ENCODE results near the gene KLF9. TPM values are rescaled to one million over a fixed set of nuclear protein-coding genes. Genes with fewer than 3 reads are reported as not detected.

KLF9 gene
- total and polyA plus RNA-seq, 2 donors (not counting 3 experiments of a cell fraction or from before 2014, with no cell fraction given) = 7.3 to 17.2 TPM

GRCh38 chr9:70387663-70388062 lies 26.8 kb downstream of the KLF9 start:
- no peaks in the 10 kb centered on the region for H4K20me1 ChIP-seq (replicated peaks; ENCODE audit: control insufficient read depth, extremely low read depth, insufficient read depth, low read length)

More at GRCh38 chr9:70387663-70388062, 26.8 kb downstream of the KLF9 start:
- intact Hi-C loops (cut with micrococcal nuclease) (no loop called here), dilution Hi-C loops (cut with MboI; ENCODE audit: extremely low pct_ligation_motif_present, low sequenced_read_pairs) (no loop called here)
- no peak overlapping the region for H3K4me2 ChIP-seq (ENCODE audit: insufficient read depth, low read length)
- no peak overlapping the region for H3K9ac ChIP-seq (replicated peaks; ENCODE audit: extremely low read depth, insufficient read depth, low read length)
- BruUV-seq (replicated peaks) = no TSS peak
- POLR2A ChIA-PET = no interaction called here
- peaks cover 44% of the 10 kb centered on the region for H3K79me2 ChIP-seq (ENCODE audit: control insufficient read depth, insufficient read depth, low read length)
- DNase-seq (ENCODE audit: low read depth, low spot score) (no peak), FAIRE-seq (no peak)
- no peak overlapping the region for H3K27ac ChIP-seq (ENCODE audit: insufficient read depth, low read depth, low read length)
- H3K27me3 ChIP-seq (ENCODE audit: control insufficient read depth in 2 of 2, insufficient read depth in 2 of 2, low read length in 2 of 2) = no peaks in the 10 kb centered on the region
- H2AFZ ChIP-seq (ENCODE audit: low read depth, low read length) = no peak overlapping the region
- CTCF ChIA-PET = interaction anchor here (4.3 kb wide), 1 partner anchor 97 kb away, joined by 26 read pairs; no protein-coding TSS in a partner anchor
- no peak overlapping the region for H3K4me3 ChIP-seq (replicated peaks in 1 of 3; ENCODE audit: insufficient read depth in 1 of 3, low read depth in 1 of 3, low read length in 3 of 3)
- no peaks in the 10 kb centered on the region for H3K9me3 ChIP-seq (replicated peaks; ENCODE audit: control insufficient read depth, insufficient read depth, low read length)
- H3K9me1 ChIP-seq (replicated peaks; ENCODE audit: control insufficient read depth, extremely low read depth, insufficient read depth, low read length) = no peaks in the 10 kb centered on the region
- H3K4me1 ChIP-seq (ENCODE audit: control insufficient read depth, extremely low read depth, insufficient read depth, low read length) = peaks cover 29% of the 10 kb centered on the region
- peaks cover 2 to 4% of the 10 kb centered on the region in 2 experiments for H3K36me3 ChIP-seq (ENCODE audit: control insufficient read depth in 2 of 2, extremely low read depth in 1 of 2, insufficient read depth in 2 of 2, low read length in 2 of 2)
- TF ChIP-seq GATA2 (IDR thresholded peaks at IDR 0.05; ENCODE audit: insufficient read depth, insufficient read length, low read depth, low read length) = no peak
- TF ChIP-seq, protein P1, sequence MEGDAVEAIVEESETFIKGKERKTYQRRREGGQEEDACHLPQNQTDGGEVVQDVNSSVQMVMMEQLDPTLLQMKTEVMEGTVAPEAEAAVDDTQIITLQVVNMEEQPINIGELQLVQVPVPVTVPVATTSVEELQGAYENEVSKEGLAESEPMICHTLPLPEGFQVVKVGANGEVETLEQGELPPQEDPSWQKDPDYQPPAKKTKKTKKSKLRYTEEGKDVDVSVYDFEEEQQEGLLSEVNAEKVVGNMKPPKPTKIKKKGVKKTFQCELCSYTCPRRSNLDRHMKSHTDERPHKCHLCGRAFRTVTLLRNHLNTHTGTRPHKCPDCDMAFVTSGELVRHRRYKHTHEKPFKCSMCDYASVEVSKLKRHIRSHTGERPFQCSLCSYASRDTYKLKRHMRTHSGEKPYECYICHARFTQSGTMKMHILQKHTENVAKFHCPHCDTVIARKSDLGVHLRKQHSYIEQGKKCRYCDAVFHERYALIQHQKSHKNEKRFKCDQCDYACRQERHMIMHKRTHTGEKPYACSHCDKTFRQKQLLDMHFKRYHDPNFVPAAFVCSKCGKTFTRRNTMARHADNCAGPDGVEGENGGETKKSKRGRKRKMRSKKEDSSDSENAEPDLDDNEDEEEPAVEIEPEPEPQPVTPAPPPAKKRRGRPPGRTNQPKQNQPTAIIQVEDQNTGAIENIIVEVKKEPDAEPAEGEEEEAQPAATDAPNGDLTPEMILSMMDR (IDR thresholded peaks at IDR 0.05; ENCODE audit: extremely low read depth in 1 of 2, insufficient read depth in 1 of 2, low read depth in 1 of 2, low read length in 2 of 2) = no peak
- TF ChIP-seq FOS (IDR thresholded peaks at IDR 0.05; ENCODE audit: borderline replicate concordance, insufficient read depth, low read length) = no peak
- TF ChIP-seq EZH2 (IDR thresholded peaks at IDR 0.05; ENCODE audit: borderline replicate concordance, low read depth, low read length, severe bottlenecking) = no peak
- TF ChIP-seq MYC (IDR thresholded peaks at IDR 0.05; ENCODE audit: low read depth, low read length) = no peak
- TF ChIP-seq, protein P2, sequence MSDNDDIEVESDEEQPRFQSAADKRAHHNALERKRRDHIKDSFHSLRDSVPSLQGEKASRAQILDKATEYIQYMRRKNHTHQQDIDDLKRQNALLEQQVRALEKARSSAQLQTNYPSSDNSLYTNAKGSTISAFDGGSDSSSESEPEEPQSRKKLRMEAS (IDR thresholded peaks at IDR 0.05; ENCODE audit: insufficient read depth, insufficient read length) = no peak
- TF ChIP-seq JUN (IDR thresholded peaks at IDR 0.05; ENCODE audit: borderline replicate concordance, insufficient read depth, insufficient read length, low read depth) = no peak
